ENCODE data around the gene TXNDC17.
A peak's percentile ranks its signal among the peaks of the same experiment; 100 is the strongest.
"Not testable (repeated sequence)": the region's sequence is repeated elsewhere in the genome, so short reads cannot be mapped to it uniquely, and the experiment has no call there.

TXNDC17 gene

GRCh38 chr17:6640536-6641246 is at the start of gene TXNDC17, which contains the start of gene KIAA0753:
Gene TXNDC17, plus strand, starts transcription at chr17:6641060. Its CDS starts 23 bp downstream, at chr17:6641083.
Gene KIAA0753, minus strand, starts transcription at chr17:6640711. Its CDS starts 5,608 bp downstream, at chr17:6635103.
- DNase-seq: peak; percentile 90

- DNase-seq: no peak
These were observed 49.2 kb upstream of the TXNDC17 start for GRCh38 chr17:6591599-6592158.

GRCh38 chr17:6592173-6592572 is 48.7 kb upstream of the TXNDC17 start:
- DNase-seq: no peak

- DNase-seq: not testable (repeated sequence)
These were observed 47.5 kb upstream of the TXNDC17 start for GRCh38 chr17:6593371-6593770.

- DNase-seq: no peak
These were observed 44.8 kb upstream of the TXNDC17 start for GRCh38 chr17:6596081-6596480.

- no peak for DNase-seq
These were observed 44.3 kb upstream of the TXNDC17 start for GRCh38 chr17:6596511-6596910.

GRCh38 chr17:6596941-6597340 is 43.9 kb upstream of the TXNDC17 start:
- no peak for DNase-seq

GRCh38 chr17:6597727-6598126 is 43.1 kb upstream of the TXNDC17 start:
- no peak for DNase-seq

- no peak for DNase-seq
These were observed 41.5 kb upstream of the TXNDC17 start for GRCh38 chr17:6599364-6599763.

GRCh38 chr17:6602141-6602540 is 38.7 kb upstream of the TXNDC17 start:
- DNase-seq: no peak

- DNase-seq: no peak
These were observed 37.0 kb upstream of the TXNDC17 start for GRCh38 chr17:6603744-6604325.

- DNase-seq: no peak
These were observed 35.7 kb upstream of the TXNDC17 start for GRCh38 chr17:6605142-6605541.

GRCh38 chr17:6608321-6608720 is 32.5 kb upstream of the TXNDC17 start:
- DNase-seq: no peak

GRCh38 chr17:6610011-6610410 is 30.8 kb upstream of the TXNDC17 start:
- no peak for DNase-seq

- no peak for DNase-seq
These were observed 29.6 kb upstream of the TXNDC17 start for GRCh38 chr17:6611231-6611630.

- DNase-seq: no peak
These were observed 16.9 kb upstream of the TXNDC17 start for GRCh38 chr17:6623941-6624340.

- DNase-seq: no peak
These were observed 14.2 kb upstream of the TXNDC17 start for GRCh38 chr17:6626616-6627015.

- no peak for DNase-seq
These were observed 13.8 kb upstream of the TXNDC17 start for GRCh38 chr17:6627019-6627418.

- no peak for DNase-seq
These were observed 10.5 kb upstream of the TXNDC17 start for GRCh38 chr17:6630390-6630789.

GRCh38 chr17:6632530-6632929 is 8.3 kb upstream of the TXNDC17 start:
- no peak for DNase-seq

GRCh38 chr17:6633263-6633662 is 7.6 kb upstream of the TXNDC17 start:
- DNase-seq: no peak

GRCh38 chr17:6636105-6636504 is 4.8 kb upstream of the TXNDC17 start:
- DNase-seq: no peak

- DNase-seq: no peak
These were observed 4.0 kb upstream of the TXNDC17 start for GRCh38 chr17:6636616-6637457.

Data from CD4-positive, alpha-beta T cell treated with Interleukin-4 for 4 hours (primary cell).